PC-9 (cell line): ENCODE results near the gene PAN3. TPM values are rescaled to one million over a fixed set of nuclear protein-coding genes. Genes with fewer than 3 reads are reported as not detected.

ENCODE experiments used
- BruUV-seq: library from RNA; stranded (reverse); fragments of 400-500 nt; replicated peaks from 2 replicates; lab custom pipeline; 2021; lab: Mats Ljungman, UMichigan
- CTCF ChIA-PET: fragments of 300-600 bp; sonication (Branson Sonifier 250); formaldehyde crosslinking; loops from one replicate; lab custom pipeline; 2022; ENCODE audit warnings: antibody characterized with exemption; lab: Charles Lee
- POLR2A ChIA-PET: fragments of 300-600 bp; sonication (Branson Sonifier 250); formaldehyde crosslinking; loops from one replicate; lab custom pipeline; 2022; ENCODE audit warnings: antibody characterized with exemption; ENCODE audit not compliant: unreplicated experiment; lab: Charles Lee
- DNase-seq, 2 experiments: peaks; one replicate each; pipeline versions ENCODE4 v3.0.0 to v3.0.0-alpha.2; 2015 to 2022; ENCODE audit warnings: mixed read lengths in 1 of 2
- H2AFZ ChIP-seq: fragments of 200-600 bp; sonication (generic); 2 replicates; pipeline ENCODE4 v1.8.1; 2017; ENCODE audit warnings: antibody characterized with exemption
- H3F3A ChIP-seq: fragments of 200-600 bp; sonication (generic); 2 replicates; pipeline ENCODE4 v1.8.1; 2017; ENCODE audit warnings: antibody characterized with exemption, mild to moderate bottlenecking, low read depth; ENCODE audit not compliant: insufficient read depth
- H3K27ac ChIP-seq: fragments of 200-600 bp; sonication (generic); 2 replicates; pipeline ENCODE4 v1.6.1; 2016; ENCODE audit warnings: mixed run types
- H3K27me3 ChIP-seq: fragments of 200-600 bp; sonication (generic); 2 replicates; pipeline ENCODE4 v1.6.1; 2016; ENCODE audit warnings: low read depth, mixed run types; ENCODE audit not compliant: insufficient read depth
- H3K36me3 ChIP-seq: fragments of 200-600 bp; sonication (generic); 2 replicates; pipeline ENCODE4 v1.6.1; 2016; ENCODE audit warnings: low read depth, mixed run types
- H3K4me1 ChIP-seq: fragments of 200-600 bp; sonication (generic); replicated peaks from 2 replicates; pipeline ENCODE4 v1.6.1; 2016; ENCODE audit warnings: mixed run types; ENCODE audit not compliant: insufficient read depth
- H3K4me2 ChIP-seq: fragments of 200-600 bp; sonication (generic); 2 replicates; pipeline ENCODE4 v1.6.1; 2017; ENCODE audit warnings: mixed run types
- H3K4me3 ChIP-seq: fragments of 200-600 bp; sonication (generic); 2 replicates; pipeline ENCODE4 v1.6.1; 2016; ENCODE audit warnings: mixed run types
- H3K79me2 ChIP-seq: fragments of 200-600 bp; sonication (generic); 2 replicates; pipeline ENCODE4 v1.6.1; 2017; ENCODE audit warnings: low read depth, mixed run types
- H3K9me2 ChIP-seq: fragments of 200-600 bp; sonication (generic); 2 replicates; pipeline ENCODE4 v1.8.1; 2017; ENCODE audit warnings: mild to moderate bottlenecking; ENCODE audit not compliant: insufficient read depth
- H3K9me3 ChIP-seq: fragments of 200-600 bp; sonication (generic); 2 replicates; pipeline ENCODE4 v1.8.1; 2016; ENCODE audit warnings: low read depth; ENCODE audit not compliant: insufficient read depth
- H4K20me1 ChIP-seq: fragments of 200-600 bp; sonication (generic); 2 replicates; pipeline ENCODE4 v1.8.1; 2017; ENCODE audit not compliant: insufficient read depth
- CTCF ChIP-seq: fragments of 200-600 bp; sonication (generic); conservative IDR thresholded peaks from 2 replicates; pipeline ENCODE4 v1.6.1; 2017; ENCODE audit warnings: mixed run types, antibody characterized with exemption, mild to moderate bottlenecking, moderate library complexity
- EZH2 ChIP-seq: fragments of 200-600 bp; sonication (generic); IDR thresholded peaks from 2 replicates; pipeline ENCODE4 v1.8.0; 2017; ENCODE audit warnings: antibody characterized with exemption, low read depth
- intact Hi-C: fragments of 100-400 bp; cut with micrococcal nuclease; formaldehyde crosslinking; loops from one replicate; pipeline ENCODE4 v1.10.0; 2022; ENCODE audit not compliant: unreplicated experiment
- total RNA-seq: library from RNA; stranded (reverse); gene quantifications from 2 replicates; pipeline ENCODE4 v1.2.3, GENCODE V29; 2021

PAN3 gene
- total RNA-seq, 1 experiment from 2014 or later, result 34.6 TPM

- CTCF ChIA-PET, result no interaction called here
- H3K4me2 ChIP-seq, result no peak overlapping the region
- H3K79me2 ChIP-seq, result peaks cover 5% of the 10 kb centered on the region
- no peaks in the 10 kb centered on the region for H3K9me3 ChIP-seq
- intact Hi-C loops, result no loop called here
- peaks cover 25% of the 10 kb centered on the region for H3K36me3 ChIP-seq
- H3K27ac ChIP-seq, result no peak overlapping the region
- H3K4me1 ChIP-seq, result no peaks in the 10 kb centered on the region
- DNase-seq, result no peak
- POLR2A ChIA-PET, result no interaction called here
- TF ChIP-seq EZH2 (no peak), CTCF (no peak)
- no peaks in the 10 kb centered on the region for H3K9me2 ChIP-seq
- no peaks in the 10 kb centered on the region for H3K27me3 ChIP-seq
- H3F3A ChIP-seq, result peaks cover 3% of the 10 kb centered on the region; the same call in 1 of the 2 replicates
- no peak overlapping the region for H2AFZ ChIP-seq
- H3K4me3 ChIP-seq, result no peak overlapping the region
- H4K20me1 ChIP-seq, result peaks cover 4% of the 10 kb centered on the region; the same call in 1 of the 2 replicates
- BruUV-seq, result no TSS peak
Observed at GRCh38 chr13:28258417-28258816, 120.1 kb downstream of the PAN3 start.

GRCh38 chr13:28267497-28267896 is 129.2 kb downstream of the PAN3 start:
- Histone ChIP-seq H3K4me3 (no peak overlapping the region), H3K4me2 (no peak overlapping the region), H4K20me1 (no peaks in the 10 kb centered on the region), H3K27me3 (no peaks in the 10 kb centered on the region), H3K36me3 (peaks cover 16% of the 10 kb centered on the region; the same call in 1 of the 2 replicates), H3K27ac (no peak overlapping the region), H2AFZ (no peak overlapping the region), H3F3A (peaks cover 5% of the 10 kb centered on the region; the same call in 1 of the 2 replicates), H3K9me3 (no peaks in the 10 kb centered on the region), H3K79me2 (no peaks in the 10 kb centered on the region), H3K9me2 (no peaks in the 10 kb centered on the region), H3K4me1 (no peaks in the 10 kb centered on the region)
- ChIA-PET CTCF (no interaction called here), POLR2A (no interaction called here)
- no peak for DNase-seq
- BruUV-seq, result no TSS peak
- TF ChIP-seq EZH2, result no peak
- no peak for TF ChIP-seq CTCF
- intact Hi-C loops, result no loop called here

GRCh38 chr13:28268800-28269223 is 130.5 kb downstream of the PAN3 start:
- H3K9me3 ChIP-seq, result no peaks in the 10 kb centered on the region
- no peak overlapping the region for H3K4me3 ChIP-seq
- no peaks in the 10 kb centered on the region for H3K79me2 ChIP-seq
- H3K9me2 ChIP-seq, result no peaks in the 10 kb centered on the region
- H4K20me1 ChIP-seq, result no peaks in the 10 kb centered on the region; the same call in 1 of the 2 replicates
- intact Hi-C loops, result no loop called here
- DNase-seq, result no peak
- H3K27ac ChIP-seq, result no peak overlapping the region
- CTCF ChIA-PET, result no interaction called here
- no peak overlapping the region for H3K4me2 ChIP-seq
- no peak overlapping the region for H2AFZ ChIP-seq
- H3K4me1 ChIP-seq, result no peaks in the 10 kb centered on the region
- POLR2A ChIA-PET, result no interaction called here
- BruUV-seq, result no TSS peak
- TF ChIP-seq CTCF (no peak), EZH2 (no peak)
- H3F3A ChIP-seq, result peaks cover 5% of the 10 kb centered on the region; the same call in 1 of the 2 replicates
- H3K36me3 ChIP-seq, result peaks cover 10% of the 10 kb centered on the region; the same call in 1 of the 2 replicates
- H3K27me3 ChIP-seq, result no peaks in the 10 kb centered on the region
